GM03348 (cell line): ENCODE data around the gene PEX11A.

Experiments
- DNase-seq: peaks from one replicate; pipeline ENCODE4 v3.0.0; 2012; ENCODE audit warnings: low spot score

PEX11A gene

GRCh38 chr15:89675606-89676005, 14.9 kb downstream of the PEX11A start:
- DNase-seq = no peak

GRCh38 chr15:89674526-89674925, 16.0 kb downstream of the PEX11A start:
- DNase-seq = no peak

- no peak for DNase-seq
Measured at GRCh38 chr15:89673165-89673512, 17.4 kb downstream of the PEX11A start.

GRCh38 chr15:89672221-89673164, 18.1 kb downstream of the PEX11A start:
- peak; percentile 50 for DNase-seq

GRCh38 chr15:89671687-89672086, 18.9 kb downstream of the PEX11A start:
- no peak for DNase-seq

GRCh38 chr15:89670971-89671560, 19.5 kb downstream of the PEX11A start:
- DNase-seq = no peak

- DNase-seq = no peak
Measured at GRCh38 chr15:89669941-89670340, 20.6 kb downstream of the PEX11A start.

- no peak for DNase-seq
Measured at GRCh38 chr15:89669309-89669865, 21.2 kb downstream of the PEX11A start.

- no peak for DNase-seq
Measured at GRCh38 chr15:89668171-89668570, 22.4 kb downstream of the PEX11A start.

GRCh38 chr15:89667706-89667960, 22.9 kb downstream of the PEX11A start:
- DNase-seq = no peak

GRCh38 chr15:89666858-89667705, 23.5 kb downstream of the PEX11A start:
- DNase-seq = no peak

- DNase-seq = no peak
Measured at GRCh38 chr15:89666184-89666857, 24.2 kb downstream of the PEX11A start.

- DNase-seq = peak; percentile 85
Measured at GRCh38 chr15:89665449-89666181, 24.9 kb downstream of the PEX11A start.

- no peak for DNase-seq
Measured at GRCh38 chr15:89664441-89665350, 25.9 kb downstream of the PEX11A start.

GRCh38 chr15:89662893-89663626, 27.5 kb downstream of the PEX11A start:
- DNase-seq = peak; percentile 96

- no peak for DNase-seq
Measured at GRCh38 chr15:89660556-89660955, 30.0 kb downstream of the PEX11A start.

GRCh38 chr15:89659295-89659694, 31.3 kb downstream of the PEX11A start:
- DNase-seq = no peak

GRCh38 chr15:89657686-89658200, 32.8 kb downstream of the PEX11A start:
- DNase-seq = no peak

- no peak for DNase-seq
Measured at GRCh38 chr15:89656116-89656815, 34.3 kb downstream of the PEX11A start.
